GM19238 (cell line): ENCODE results near the gene PTTG1.
"Not testable (repeated sequence)": the region's sequence is repeated elsewhere in the genome, so short reads cannot be mapped to it uniquely, and the experiment has no call there.

ENCODE experiments used
- DNase-seq: peaks from one replicate; pipeline ENCODE4 v3.0.0; 2011; ENCODE audit warnings: low spot score; ENCODE audit not compliant: insufficient read length

Gene PTTG1

GRCh38 chr5:160423099-160423498 is 1.4 kb downstream of the PTTG1 start:
- DNase-seq: no peak

- no peak for DNase-seq
Observed at GRCh38 chr5:160427607-160428006, 6.0 kb downstream of the PTTG1 start.

- DNase-seq: no peak
Observed at GRCh38 chr5:160432196-160432595, 10.5 kb downstream of the PTTG1 start.

GRCh38 chr5:160432787-160433186 is 11.1 kb downstream of the PTTG1 start:
- DNase-seq: no peak

GRCh38 chr5:160434022-160434531 is 12.4 kb downstream of the PTTG1 start:
- peak; percentile 46 for DNase-seq

GRCh38 chr5:160435532-160435931 is 13.9 kb downstream of the PTTG1 start:
- no peak for DNase-seq

GRCh38 chr5:160436017-160436416 is 14.4 kb downstream of the PTTG1 start:
- no peak for DNase-seq

GRCh38 chr5:160436661-160437060 is 15.0 kb downstream of the PTTG1 start:
- DNase-seq: not testable (repeated sequence)

GRCh38 chr5:160437271-160437670 is 15.6 kb downstream of the PTTG1 start:
- DNase-seq: no peak

GRCh38 chr5:160438316-160439204 is 16.9 kb downstream of the PTTG1 start:
- no peak for DNase-seq

GRCh38 chr5:160439205-160439600 is 17.5 kb downstream of the PTTG1 start:
- DNase-seq: peak; percentile 45

- DNase-seq: no peak
Observed at GRCh38 chr5:160441311-160441781, 19.7 kb downstream of the PTTG1 start.

GRCh38 chr5:160442824-160443431 is 21.3 kb downstream of the PTTG1 start:
- DNase-seq: no peak

- no peak for DNase-seq
Observed at GRCh38 chr5:160444407-160444806, 22.8 kb downstream of the PTTG1 start.

GRCh38 chr5:160445132-160445531 is 23.5 kb downstream of the PTTG1 start:
- DNase-seq: no peak

- DNase-seq: no peak
Observed at GRCh38 chr5:160445751-160446150, 24.1 kb downstream of the PTTG1 start.

GRCh38 chr5:160448886-160449285 is 27.2 kb downstream of the PTTG1 start:
- no peak for DNase-seq

- DNase-seq: no peak
Observed at GRCh38 chr5:160449458-160449857, 27.8 kb downstream of the PTTG1 start.

GRCh38 chr5:160450164-160450932 is 28.7 kb downstream of the PTTG1 start:
- no peak for DNase-seq

GRCh38 chr5:160451281-160451680 is 29.6 kb downstream of the PTTG1 start:
- DNase-seq: no peak

GRCh38 chr5:160452036-160452435 is 30.4 kb downstream of the PTTG1 start:
- no peak for DNase-seq

GRCh38 chr5:160452795-160453194 is 31.1 kb downstream of the PTTG1 start:
- DNase-seq: no peak
